Lung (tissue), 12 donors: Measurements from ENCODE around the gene ARPC1A. TPM values are rescaled to one million over a fixed set of nuclear protein-coding genes. Genes with fewer than 3 reads are reported as not detected.

ENCODE experiments used
- ATAC-seq: fragments of 200-7000 bp; cut with Tn5 transposase; one replicate; pipeline ENCODE4 v1.9.1; 2020; ENCODE audit warnings: moderate number of reproducible peaks; ENCODE audit not compliant: insufficient read depth, low FRiP score
- DNase-seq, 3 donors: peaks; one replicate each; pipeline ENCODE4 v3.0.0-alpha.2; 2013 to 2017
- H3K27ac ChIP-seq, 2 donors: one replicate each; pipeline ENCODE4 v1.5.1; 2013; ENCODE audit warnings: mild to moderate bottlenecking in 2 of 2, moderate library complexity in 2 of 2, control low read depth in 1 of 2, inconsistent platforms in 1 of 2, low read depth in 1 of 2, low read length in 1 of 2
- H3K27me3 ChIP-seq, 3 donors: one replicate each; pipeline ENCODE4 v1.5.1; 2013; ENCODE audit warnings: low read length in 2 of 3; ENCODE audit not compliant: control insufficient read depth in 3 of 3, insufficient read depth in 3 of 3
- H3K36me3 ChIP-seq, 4 donors: one replicate each; pipeline ENCODE4 v1.5.1; 2013; ENCODE audit warnings: low read length in 4 of 4, mild to moderate bottlenecking in 1 of 4, moderate library complexity in 1 of 4; ENCODE audit not compliant: control insufficient read depth in 4 of 4, insufficient read depth in 4 of 4
- H3K4me1 ChIP-seq, 5 donors: one replicate each; pipeline ENCODE4 v1.5.1; 2013; ENCODE audit warnings: low read length in 5 of 5, mild to moderate bottlenecking in 2 of 5, moderate library complexity in 1 of 5; ENCODE audit not compliant: control insufficient read depth in 5 of 5, insufficient read depth in 5 of 5
- H3K4me3 ChIP-seq: one replicate; pipeline ENCODE4 v1.5.1; 2013; ENCODE audit warnings: mild to moderate bottlenecking, control low read depth, moderate library complexity
- H3K9ac ChIP-seq, 2 donors: one replicate each; pipeline ENCODE4 v1.5.1; 2013; ENCODE audit warnings: low read length in 2 of 2, control low read depth in 1 of 2; ENCODE audit not compliant: insufficient read depth in 1 of 2
- H3K9me3 ChIP-seq, 4 donors: one replicate each; pipeline ENCODE4 v1.5.1; 2013; ENCODE audit warnings: low read length in 3 of 4, mild to moderate bottlenecking in 1 of 4, moderate library complexity in 1 of 4; ENCODE audit not compliant: control insufficient read depth in 4 of 4, insufficient read depth in 3 of 4
- WGBS, 2 donors: extraction: QIAGEN DNeasy Blood & Tissue Kit; methylation state at CpG; one replicate each; pipeline ENCODE4 v1.1.7; 2013; 5-methylcytosine and 5-hydroxymethylcytosine counted together
- polyA plus RNA-seq, 2 donors: library from polyadenylated mRNA; stranded (reverse); fragments of 200-250 nt; gene quantifications; one replicate each; pipeline ENCODE4 v1.2.1, GENCODE V29; 2013
- total RNA-seq, 2 donors: library from RNA; depleted of rRNA in 1 of 2; stranded (reverse); fragments of >200 nt in 1 of 2; gene quantifications; one replicate each; pipeline ENCODE4 v1.2.1, GENCODE V29; 2014 to 2021
- TF ChIP-seq, protein P1 (sequence below): IDR thresholded peaks from 2 replicates; pipeline ENCODE4 v1.5.1; 2012; ENCODE audit warnings: mild to moderate bottlenecking; ENCODE audit errors: control extremely low read depth, extremely low read depth
- donor health status: control.
- donor health status: control.
- donor health status: Bipolar disorder and iron deficiency.
- donor health status: healthy.
- donor health status: DM: yes; HTN: yes; CAD: no.

The ARPC1A gene
- total and polyA plus RNA-seq, 4 donors, result 71.3 to 212 (median 120) TPM

DNA sequence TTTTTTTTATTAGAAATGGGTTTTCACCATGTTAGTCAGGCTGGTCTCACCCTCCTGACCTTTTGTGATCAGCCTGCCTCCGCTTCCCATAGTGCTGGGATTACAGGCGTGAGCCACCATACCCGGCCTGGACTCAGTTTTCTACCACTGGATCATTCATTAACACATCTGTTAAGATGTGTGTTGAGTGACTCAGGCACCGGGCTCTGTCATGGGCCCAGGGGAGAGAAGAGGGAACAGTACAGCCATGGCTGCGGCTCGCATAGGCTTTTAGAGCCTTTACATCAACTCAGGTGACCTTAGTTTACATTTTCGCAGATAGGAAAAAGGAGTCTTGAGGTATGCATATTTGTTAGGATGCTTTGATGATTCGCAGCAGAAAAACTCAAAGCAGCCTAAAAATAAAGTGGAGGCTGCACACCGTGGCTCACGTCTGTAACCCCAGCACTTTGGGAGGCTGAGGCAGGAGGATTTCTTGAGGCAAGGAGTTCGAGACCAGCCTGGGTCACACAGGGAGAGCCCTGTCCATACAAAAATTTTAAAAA, 45.8 kb downstream of the ARPC1A start:
- H3K27ac ChIP-seq, result peak overlapping the region in 1 of 2 donors; percentile 33
- H3K4me1 ChIP-seq, result peaks cover 0 to 8% (median 0%) of the 10 kb centered on the region in 5 donors
- WGBS, 2 donors, result 91 to 93% methylated on average over 11 of the region's 11 CpGs
- H3K36me3 ChIP-seq, result peaks cover 0 to 11% (median 5%) of the 10 kb centered on the region in 4 donors
- H3K4me3 ChIP-seq, result no peak overlapping the region
- H3K27me3 ChIP-seq, result no peaks in the 10 kb centered on the region
- H3K9ac ChIP-seq, result no peak overlapping the region
- DNase-seq, result no peak
- H3K9me3 ChIP-seq, result no peaks in the 10 kb centered on the region
- TF ChIP-seq, protein P1, sequence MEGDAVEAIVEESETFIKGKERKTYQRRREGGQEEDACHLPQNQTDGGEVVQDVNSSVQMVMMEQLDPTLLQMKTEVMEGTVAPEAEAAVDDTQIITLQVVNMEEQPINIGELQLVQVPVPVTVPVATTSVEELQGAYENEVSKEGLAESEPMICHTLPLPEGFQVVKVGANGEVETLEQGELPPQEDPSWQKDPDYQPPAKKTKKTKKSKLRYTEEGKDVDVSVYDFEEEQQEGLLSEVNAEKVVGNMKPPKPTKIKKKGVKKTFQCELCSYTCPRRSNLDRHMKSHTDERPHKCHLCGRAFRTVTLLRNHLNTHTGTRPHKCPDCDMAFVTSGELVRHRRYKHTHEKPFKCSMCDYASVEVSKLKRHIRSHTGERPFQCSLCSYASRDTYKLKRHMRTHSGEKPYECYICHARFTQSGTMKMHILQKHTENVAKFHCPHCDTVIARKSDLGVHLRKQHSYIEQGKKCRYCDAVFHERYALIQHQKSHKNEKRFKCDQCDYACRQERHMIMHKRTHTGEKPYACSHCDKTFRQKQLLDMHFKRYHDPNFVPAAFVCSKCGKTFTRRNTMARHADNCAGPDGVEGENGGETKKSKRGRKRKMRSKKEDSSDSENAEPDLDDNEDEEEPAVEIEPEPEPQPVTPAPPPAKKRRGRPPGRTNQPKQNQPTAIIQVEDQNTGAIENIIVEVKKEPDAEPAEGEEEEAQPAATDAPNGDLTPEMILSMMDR, result no peak
- no peak for ATAC-seq

DNA sequence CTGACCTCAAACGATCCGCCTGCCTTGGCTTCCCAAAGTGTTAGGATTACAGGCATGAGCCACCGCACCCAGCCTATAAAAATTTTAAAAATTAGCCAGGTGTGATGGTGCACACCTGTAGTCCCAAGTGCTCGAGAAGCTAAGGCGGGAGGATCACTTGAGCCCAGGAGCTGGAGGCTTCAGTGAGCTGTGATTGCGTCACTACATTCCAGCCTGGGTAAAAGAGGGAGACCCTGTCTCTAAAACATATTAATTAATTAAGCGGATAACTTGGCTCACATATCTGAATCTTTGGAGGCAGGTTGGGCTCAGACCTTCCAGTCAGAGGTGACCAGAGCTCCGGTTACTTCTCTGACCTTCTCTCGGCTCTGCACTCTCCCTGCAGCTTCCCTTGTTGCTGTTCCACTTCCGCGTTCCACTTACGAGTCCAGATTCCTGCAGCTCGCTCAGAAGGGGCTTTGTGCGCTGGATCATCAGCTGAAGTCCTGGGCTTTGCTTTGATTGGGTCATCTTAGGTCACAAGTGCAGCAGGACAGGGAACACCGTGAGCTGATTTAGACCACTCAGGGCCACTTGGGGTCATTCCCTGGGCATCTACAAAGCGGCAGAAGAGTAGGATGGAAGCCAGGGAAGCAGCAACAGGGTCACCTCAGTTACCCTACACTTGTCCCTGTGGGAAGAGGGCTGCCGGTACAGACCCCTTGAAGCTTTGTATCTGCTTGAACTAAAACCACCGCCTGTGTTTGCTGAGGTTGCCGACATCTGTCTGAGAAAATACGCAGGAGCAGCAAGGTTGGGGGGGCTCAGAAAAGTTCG, 46.8 kb downstream of the ARPC1A start:
- Histone ChIP-seq H3K9ac (no peak overlapping the region), H3K9me3 (no peaks in the 10 kb centered on the region), H3K27me3 (no peaks in the 10 kb centered on the region), H3K36me3 (peaks cover 0 to 5% (median 0%) of the 10 kb centered on the region in 4 donors), H3K4me1 (peaks cover 0 to 8% (median 0%) of the 10 kb centered on the region in 5 donors), H3K27ac (peak overlapping the region; percentile 46 to 55), H3K4me3 (no peak overlapping the region)
- DNase-seq (peak; percentile 65 to 72 (median 67)), ATAC-seq (peak; percentile 5)
- 56 to 67% methylated on average over 21 of the region's 21 CpGs for WGBS, 2 donors
- TF ChIP-seq, protein P1, result no peak

DNA sequence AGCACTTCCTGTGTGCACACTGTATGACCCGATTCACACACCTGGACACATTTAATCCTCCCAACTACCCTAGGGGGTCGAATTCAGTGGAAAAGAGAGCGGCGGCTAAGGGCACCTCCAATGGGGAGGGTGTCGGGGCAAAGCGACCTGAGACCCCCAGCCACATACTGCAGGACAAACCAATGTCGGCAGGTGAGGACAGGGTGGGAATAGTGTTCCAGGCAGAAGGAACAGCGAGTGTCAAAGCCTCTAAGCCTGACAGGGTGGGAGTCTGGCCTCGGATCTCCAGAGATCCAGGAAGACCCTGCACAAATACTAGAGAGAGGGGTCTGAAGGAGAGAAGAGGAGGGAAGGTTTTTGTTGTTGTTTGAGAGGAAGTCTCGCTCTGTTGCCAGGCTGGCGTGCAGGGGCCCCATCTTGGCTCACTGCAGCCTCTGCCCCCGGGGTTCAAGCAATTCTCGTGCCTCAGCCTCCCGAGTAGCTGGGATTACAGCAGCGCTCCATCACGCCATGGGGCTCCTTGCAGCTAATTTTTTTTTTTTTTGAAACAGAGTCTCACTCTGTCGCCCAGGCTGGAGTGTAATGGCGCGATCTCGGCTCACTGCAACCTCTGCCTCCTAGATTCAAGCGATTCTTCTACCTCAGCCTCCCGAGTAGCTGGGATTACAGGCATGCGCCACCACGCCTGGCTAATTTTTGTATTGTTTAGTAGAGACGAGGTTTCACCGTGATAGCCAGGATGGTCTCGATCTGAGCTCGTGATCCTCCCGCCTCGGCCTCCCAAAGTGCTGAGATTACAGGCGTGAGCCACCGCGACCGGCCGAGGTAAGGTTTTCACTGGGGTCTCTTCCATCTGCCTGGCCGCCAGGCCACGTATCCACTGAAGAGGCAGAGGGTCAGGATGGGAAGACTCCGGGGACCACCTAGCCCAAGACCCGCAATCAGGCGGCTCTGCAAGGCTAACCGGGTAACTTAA, 47.7 kb downstream of the ARPC1A start:
- WGBS, 2 donors, result 87% methylated on average over 41 of the region's 41 CpGs
- ATAC-seq (no peak), DNase-seq (no peak)
- H3K9ac ChIP-seq, result no peak overlapping the region
- no peak overlapping the region for H3K4me3 ChIP-seq
- no peaks in the 10 kb centered on the region for H3K27me3 ChIP-seq
- H3K36me3 ChIP-seq, result peaks cover 0 to 7% (median 0%) of the 10 kb centered on the region in 4 donors
- no peaks in the 10 kb centered on the region for H3K9me3 ChIP-seq
- TF ChIP-seq, protein P1, result no peak
- peaks cover 0 to 10% (median 0%) of the 10 kb centered on the region in 5 donors for H3K4me1 ChIP-seq
- peak overlapping the region; percentile 40 to 91 for H3K27ac ChIP-seq
